GM21515 (cell line): ENCODE measurements around the gene HLCS.

Experiments used
- ATAC-seq: cut with Tn5 transposase; IDR thresholded peaks from one replicate; pipeline ENCODE4 v1.9.1; 2021; ENCODE audit not compliant: unreplicated experiment

Gene HLCS

DNA sequence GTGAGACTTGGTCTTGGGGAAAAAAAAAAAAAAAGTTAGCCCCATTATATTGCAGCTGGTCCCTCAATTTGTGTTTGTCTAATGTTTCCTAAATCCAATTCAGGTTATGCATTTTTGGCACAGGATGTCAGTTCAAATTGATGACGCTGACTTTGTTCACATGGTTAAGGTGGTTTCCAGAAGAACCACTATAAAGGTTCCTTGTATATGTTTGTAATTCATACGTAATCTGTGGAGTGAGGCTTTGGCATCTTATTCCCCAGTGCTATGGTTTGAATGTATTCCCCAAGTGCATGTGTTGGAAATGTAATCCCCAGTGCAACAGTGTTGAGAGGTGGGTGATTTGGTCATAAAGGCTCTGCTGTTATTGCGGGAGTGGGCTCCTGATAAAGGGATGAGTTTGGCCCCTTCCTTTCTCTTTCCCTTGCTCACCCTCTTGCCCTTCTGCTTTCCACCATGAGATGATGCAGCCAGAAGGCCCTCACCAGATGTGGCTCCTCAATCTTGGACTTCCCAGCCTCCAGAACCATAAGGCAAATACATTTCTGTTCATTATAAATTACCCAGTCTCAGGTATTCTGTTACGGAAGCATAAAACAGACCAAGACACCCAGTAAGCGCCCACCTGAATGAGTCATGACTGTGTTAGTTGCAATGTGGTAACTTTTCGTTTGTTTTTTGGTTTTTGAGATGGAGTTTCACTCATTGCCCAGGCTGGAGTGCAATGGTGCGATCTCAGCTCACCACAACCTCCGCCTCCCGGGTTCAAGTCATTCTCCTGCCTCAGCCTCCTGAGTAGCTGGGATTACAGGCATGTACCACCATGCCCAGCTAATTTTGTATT lies 19.5 kb upstream of the HLCS start:
- no peak for ATAC-seq

DNA sequence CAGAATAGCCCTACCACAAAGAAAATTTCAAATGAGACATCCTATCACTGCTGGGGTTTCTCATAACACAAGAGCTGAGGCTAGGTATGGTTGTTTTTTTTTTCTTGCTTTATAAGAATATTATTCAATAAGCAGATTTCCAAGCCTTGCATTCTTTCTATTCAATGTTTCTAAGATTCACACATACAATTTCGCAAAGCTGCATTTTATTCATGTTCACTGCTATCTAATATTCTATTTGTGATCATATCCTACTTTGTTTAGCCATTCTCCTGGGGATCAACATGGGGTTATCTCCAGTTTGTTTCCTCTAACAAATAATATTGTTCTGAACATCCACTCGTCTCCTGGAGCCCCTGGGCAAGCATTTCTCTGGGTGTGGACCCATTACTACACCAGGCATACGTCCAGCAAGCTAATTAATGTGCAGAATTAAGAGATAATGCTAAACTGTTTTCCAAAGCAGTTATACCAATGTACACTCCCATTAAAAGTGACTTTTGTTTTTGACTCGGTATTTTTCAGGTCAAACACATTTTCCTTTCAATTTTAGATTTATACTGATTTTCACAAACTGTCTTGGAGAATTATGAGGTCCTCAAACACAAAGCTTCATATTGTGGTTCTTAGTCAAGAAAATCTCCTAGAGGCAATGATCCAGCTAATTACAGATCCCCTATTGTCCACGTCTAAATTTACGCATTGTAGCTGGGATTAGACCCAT lies 15.7 kb upstream of the HLCS start:
- ATAC-seq: no peak

DNA sequence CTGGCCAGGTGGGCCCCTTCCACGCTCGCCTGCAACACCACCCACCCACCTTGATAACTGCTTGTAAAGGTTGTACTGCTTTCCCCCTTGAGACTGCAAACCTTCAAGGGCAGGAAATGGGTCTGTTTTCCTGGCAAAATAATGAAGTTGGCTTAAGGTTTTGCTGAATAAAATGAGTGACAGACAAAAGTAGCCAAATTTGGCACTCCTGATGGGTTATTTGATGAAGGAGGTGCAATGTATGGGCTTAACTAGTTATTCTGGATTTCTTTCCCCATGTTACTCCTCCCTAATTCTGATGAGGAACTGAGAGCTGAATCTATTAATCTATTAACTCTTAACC lies 14.6 kb upstream of the HLCS start:
- no peak for ATAC-seq

DNA sequence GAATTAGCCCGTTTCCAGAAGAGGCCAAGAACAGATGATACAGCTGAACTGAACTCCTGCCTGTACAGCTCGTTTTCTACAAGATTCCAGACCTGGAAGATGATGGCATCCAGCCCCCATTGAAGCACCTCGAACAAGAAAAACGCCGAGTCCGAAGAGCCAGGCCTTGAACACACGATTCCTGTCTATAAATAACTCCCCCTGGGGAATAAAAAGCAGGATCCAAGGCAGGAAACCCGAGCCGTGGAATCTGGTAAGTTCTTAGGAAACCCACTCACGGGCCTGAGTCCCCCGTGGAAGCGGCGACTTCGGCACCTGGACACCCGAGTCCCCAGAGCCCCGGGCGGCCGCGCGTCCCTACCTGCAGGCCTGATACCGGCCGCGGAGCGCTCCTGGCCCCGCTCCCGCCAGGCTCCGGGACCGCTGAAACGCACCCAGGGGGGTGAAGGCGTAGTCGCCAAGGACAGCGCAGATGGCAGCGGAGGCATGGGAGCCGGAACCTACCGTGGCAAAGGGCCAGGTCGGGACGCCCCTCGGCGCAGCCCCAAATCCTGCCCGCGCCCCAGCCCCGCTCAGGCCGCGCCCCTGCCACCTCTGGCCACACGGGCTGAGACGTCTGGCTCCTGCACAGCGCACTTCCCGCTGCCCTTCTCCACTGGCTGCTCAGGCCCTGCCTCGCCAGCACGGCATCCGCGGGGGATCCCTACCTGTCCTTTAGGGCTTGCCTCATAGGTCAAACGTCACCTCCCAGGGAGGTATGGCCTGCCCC lies 14.0 kb upstream of the HLCS start:
- ATAC-seq: no peak

DNA sequence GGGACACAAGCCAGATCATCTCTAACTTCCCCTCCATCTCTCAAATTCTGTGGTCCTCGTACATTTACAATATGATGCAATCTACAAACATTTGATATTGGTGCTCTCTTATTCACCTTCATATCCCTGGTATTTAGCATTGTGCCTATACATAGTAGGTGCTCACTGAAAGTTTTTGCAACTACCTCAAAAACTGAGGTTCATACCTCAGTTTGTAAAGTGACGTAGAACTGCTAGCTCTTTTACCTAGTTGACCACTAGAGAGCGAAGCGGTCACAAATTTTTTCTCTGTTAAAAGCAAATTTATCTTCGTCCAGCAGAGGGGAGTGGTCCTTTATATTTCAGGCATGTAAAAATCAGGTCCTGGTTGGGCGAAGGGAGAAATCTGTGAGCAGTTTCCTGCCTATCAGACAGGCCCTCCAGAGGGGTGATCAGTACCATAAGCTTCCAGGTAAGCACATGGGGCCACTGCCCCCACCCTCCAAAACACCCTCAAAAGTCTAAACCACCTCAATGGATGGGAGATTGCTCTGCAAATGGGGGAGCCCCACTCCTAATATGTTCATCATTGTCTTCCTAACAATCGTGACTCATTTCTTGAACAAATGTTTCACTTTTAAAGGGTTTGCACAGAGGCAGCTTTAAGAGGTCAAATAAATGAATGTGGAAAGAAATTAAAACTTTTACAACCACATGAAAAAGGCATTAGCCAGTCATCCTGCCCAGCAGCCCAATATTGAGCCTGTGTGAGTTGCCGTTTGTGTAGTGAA lies 10.6 kb upstream of the HLCS start:
- ATAC-seq: peak; percentile 66

DNA sequence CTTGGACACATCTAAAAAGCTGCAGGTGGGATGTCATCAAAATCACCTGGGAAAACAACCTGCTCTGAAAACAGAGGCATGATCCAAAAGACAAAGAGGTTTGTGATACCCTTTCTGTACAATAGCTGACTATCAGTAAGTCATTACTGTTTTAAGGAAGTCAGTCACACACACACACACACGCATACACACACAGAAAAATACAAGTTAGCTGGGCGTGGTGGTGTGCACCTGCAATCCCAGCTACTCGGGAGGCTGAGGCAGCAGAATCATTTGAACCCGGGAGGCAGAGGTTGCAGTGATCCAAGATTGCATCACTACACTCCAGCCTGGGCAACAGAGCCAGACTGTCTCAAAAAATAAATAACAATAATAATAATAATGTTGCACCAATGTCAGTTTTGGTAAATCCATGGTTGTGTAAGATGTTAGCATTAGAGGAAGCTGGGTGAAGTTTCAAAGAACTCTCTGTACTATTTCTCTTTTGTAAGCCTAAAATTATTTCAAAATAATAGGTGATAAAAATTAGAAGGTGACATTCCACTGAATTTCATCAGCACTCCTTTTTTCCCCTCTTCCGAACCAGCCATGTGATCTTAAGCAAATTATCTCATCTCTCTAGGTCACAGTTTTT lies 9.9 kb upstream of the HLCS start:
- ATAC-seq: no peak

DNA sequence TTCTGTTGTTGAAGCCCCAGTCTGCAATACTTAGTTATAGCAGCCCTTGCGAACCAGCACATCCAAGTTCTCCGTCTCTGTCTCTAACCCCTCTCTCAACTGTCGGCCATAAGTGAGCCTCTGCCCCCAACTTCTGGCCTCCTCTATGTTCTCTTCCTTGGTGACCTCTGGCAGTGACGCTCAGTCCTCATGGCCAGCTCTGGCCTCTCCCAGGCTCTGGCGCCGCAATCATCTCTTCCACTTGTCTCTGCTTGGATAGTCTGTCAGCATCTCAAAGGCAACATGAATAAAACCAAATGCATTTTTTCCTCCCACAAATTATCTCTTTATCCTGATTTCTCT lies 8.4 kb upstream of the HLCS start:
- ATAC-seq: no peak

DNA sequence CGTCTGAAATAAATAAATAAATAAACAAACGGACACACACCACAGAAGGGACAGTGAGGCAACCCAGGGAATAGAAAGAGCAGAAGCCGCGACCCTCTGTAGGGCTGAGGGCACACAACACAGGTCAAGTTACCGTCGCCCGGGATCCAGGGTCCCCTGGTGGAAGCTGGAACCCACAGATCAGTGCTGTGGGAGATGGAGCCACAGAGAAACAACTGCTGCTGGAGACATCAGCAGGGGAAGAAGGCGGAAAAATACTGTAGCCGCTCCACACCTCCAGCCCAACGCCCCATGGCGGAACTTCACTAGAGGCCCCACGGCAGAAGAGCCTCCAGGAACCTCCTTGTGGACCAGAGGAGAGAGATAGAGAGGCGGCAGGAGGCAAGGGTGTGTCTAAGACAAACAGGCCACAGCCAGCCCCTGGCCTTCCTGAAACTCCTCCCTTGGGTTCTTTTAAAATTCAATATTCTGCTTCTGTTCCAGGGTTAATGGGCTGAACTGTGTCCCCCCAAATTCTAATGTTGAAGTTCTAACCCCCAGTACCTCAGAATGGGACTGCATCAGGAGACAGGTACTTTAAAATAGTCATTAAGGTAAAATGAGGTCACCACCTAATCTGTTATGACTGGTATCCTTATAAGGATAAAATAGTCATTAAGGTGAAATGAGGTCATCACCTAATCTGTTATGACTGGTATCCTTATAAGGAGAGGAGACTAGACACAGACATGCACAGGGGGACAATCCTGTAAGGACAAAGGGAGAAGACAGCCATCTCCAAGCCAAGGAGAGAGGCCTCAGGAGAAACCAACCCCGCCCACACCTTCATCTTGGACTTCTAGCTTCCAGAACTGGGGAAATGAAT lies 7.7 kb upstream of the HLCS start:
- no peak for ATAC-seq

DNA sequence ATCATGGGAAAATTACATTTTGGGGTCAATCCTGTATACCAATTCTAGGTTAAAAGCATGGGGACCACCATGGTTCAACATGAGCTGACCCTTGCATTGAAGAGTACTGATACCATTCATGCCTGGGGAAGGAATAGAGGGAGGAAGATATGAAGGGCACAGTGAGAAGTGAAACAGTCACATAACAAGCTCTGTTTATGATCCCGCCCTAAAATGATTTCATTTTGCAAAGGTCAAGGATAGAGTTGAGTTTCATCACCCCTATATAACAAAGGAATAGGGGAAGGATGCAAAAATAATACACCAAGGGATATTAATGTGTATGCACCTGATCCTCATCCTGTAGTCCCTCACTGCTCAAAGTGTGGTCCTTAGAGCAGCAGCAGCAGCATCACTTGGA lies 2.5 kb upstream of the HLCS start:
- no peak for ATAC-seq

DNA sequence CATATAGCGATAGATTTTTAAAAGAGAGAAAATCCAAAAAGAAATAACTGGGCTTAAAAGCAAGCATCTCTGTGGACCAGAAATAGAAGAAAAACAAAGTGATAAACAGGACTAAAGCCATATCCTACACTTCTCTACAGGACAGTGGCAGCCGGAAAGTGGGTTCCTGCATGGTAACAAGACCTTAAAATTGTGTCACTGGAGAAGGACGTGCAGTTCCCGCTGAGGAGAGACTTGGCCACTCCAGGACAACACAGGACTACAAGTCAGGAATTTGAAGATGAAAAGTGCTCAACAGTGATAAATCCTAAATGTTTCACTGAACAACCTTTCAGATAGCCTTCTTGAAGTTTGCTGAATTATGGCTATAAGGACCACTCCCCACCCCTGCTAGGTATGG lies 1.9 kb upstream of the HLCS start:
- ATAC-seq: no peak

DNA sequence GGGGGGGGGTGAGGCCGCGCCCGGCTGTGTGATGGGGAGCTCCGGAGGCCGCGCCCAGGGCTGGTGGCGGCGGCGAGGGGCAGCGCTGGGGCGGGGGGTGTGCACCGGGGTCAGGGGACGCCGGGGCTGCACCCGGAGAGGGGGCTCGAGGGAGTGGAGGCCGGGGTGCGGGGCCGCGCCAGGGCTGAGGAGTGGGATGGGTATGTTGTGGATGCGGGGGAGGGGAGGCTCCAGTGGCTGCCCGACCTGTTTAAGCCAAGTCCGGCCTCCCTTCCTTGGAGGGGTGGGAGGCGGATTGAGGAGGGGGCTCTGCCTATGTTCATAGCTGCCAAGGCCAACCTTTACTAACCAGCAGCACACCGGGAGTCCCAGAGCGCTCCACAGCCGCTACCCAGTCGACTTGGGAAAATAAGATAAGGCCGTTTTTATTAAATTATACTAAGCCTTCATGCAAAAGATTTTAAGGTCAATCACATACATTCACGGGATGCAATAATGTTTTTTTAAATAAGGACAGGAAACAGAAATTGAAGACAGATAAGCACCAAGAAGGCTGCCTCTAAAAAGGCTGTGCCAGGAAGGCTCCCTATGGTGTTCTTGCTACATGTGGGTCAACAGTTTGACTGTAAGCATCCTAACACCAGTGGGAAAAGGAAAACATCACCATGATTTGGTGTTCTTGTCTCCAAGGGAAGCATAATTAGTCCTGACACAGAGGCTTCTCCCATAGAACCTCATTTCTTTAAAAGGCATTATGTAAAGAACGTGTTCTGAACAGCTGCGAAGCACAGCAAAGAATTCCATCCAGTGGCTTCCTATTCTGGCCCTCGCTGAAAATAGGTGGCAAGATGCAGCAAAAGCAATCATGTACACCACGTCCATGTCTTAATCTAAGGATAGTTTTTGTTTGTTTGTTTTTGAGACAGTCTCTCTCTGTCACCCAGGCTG lies 626 bp upstream of the HLCS start:
- ATAC-seq: peak; percentile 13

DNA sequence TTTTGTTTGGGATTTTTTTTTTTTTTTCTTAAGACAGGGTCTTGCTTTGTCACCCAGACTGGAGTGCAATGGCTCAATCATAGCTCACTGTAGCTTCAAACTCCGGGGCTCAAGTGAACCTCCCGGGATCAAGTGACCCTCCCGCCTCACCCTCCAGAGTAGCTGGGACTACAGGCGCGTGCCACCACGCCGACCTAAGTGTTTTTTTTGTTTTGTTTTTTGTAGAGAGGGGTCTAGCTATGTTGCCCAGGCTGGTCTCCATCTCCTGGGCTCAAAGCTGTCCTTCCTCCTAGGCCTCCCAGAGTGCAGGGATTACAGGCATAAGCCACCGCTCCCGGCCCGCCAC lies 776 bp downstream of the HLCS start:
- no peak for ATAC-seq

DNA sequence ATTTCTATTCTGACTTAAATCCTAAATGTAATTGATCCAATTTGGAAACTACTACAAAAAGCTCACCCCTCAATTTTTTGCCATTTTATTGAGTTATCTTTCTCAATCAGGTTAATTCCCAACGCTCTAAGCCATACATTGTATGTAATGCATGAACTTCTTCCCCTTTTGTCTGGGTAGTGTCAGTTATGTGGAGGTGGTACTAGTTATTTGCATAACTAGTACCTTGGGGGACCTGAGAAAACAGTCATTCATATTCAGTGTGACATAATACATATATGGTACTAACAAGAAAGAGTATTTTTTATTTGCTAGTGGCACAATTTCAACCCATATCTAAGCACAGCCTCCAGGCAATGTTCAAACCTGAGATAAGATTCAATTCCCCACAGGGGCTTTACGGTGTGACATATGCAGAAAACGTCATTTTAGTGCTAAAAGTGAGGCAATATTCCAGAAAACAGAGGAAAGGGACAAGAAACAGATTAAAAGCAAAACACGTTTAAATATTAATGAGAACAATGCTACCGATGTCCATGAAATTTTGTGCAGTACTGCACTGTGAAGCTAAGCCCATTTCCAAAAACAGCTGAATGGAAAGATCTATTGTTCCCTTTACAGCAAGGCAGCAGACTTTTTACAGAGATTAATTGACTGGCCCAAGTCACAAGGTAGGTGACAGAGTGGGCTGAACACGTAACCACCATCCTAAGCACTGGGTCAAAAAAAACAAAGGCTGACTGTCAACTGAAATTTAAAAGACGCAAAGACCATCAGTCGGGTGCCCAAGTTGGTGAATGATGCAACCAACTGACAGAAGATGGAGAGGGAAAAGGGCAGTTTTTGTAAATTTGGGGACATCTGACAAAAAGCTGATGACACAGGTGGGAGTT lies 1.4 kb downstream of the HLCS start:
- ATAC-seq: no peak

DNA sequence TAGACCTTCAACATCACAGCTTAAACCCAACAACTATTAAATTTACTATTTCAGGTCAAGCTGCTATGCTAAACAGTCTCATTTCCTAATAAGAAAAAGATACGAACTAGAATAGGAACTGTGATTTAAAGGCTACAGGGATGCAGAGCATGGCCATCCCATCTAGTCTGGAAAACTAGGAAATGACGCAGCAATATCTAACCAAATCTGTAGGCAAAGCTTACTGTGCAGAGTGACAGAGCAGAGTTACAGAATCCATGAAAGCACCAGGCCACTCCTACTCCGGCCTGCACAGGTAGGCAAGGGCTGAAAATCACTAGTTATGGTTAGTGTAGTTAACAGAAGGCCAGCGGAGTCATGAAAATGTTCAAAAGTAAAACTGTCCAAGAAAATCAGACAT lies 2.1 kb downstream of the HLCS start:
- ATAC-seq: no peak

DNA sequence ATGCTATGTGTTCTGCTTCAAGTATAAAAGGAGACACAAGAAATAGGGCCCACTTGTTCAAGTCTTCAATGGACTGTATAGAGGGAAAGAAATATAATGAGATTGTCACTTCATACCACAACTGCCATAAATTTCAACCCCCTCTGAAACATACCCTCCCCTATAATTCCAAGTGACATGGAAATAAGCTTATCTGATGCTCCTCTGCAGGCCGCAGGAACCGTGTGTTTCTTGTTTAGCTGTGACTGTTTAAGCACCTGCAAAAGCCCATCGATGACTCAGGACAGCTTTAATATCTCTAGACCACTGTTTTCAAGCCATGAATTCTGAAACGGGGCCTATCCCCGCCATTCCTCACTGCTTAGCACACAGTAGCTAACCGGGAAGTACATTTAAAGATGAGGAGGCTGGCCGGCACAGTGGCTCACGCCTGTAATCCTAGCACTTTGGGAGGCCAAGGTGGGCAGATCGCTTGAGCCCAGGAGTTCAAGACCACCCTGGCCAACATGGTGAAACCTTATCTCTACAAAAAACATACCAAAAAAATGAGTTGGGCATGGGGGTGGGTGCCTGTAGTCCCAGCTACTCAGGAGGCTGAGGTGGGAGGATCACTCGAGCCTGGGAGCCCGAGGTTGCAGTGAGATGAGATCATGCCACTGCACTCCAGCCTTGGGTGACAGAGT lies 4.2 kb downstream of the HLCS start:
- no peak for ATAC-seq

DNA sequence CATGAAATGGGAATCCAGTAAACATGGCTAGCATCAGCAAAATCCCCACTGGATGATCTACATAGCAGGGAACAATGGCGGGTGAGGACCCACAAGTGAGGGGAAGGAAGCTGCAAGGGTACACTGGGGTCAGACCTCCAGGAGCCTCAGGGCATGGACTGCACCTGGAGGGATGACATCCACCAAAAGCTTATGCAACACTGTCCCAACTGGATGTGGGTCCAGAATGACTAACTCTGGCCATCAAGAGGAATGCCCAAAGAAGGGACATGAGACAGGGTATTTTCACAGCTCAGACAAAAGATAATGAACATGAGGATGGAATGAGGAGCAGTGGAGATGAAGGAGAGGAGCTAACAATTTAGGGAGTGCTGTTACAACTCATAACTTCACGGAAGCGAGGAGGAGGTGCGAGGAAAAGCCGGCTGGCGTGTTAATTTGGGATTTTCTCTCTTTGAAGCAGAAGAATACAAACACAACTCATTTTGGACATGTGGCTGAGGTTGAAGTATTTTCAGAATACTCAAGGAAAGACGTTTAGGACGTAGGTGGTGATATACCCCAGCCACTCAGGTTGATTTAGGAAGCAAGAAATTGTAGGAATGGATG lies 5.7 kb downstream of the HLCS start:
- no peak for ATAC-seq
